Non-pigmented ciliary epithelial cell (primary cell): Measurements from ENCODE around the gene INHBB.

ENCODE experiments used
- DNase-seq: peaks from one replicate; pipeline ENCODE4 v3.0.0-alpha.2; 2010; ENCODE audit warnings: low read depth

The INHBB gene

GRCh38 chr2:120398051-120398995 lies 52.4 kb downstream of the INHBB start:
- peak; percentile 40 for DNase-seq

GRCh38 chr2:120398996-120399888 lies 53.3 kb downstream of the INHBB start:
- DNase-seq, result no peak

- no peak for DNase-seq
These were observed 53.9 kb downstream of the INHBB start for GRCh38 chr2:120399889-120400240.

GRCh38 chr2:120400551-120400950 lies 54.6 kb downstream of the INHBB start:
- no peak for DNase-seq
